Cardiac muscle cell (in vitro differentiated cells and primary cell): Measurements from ENCODE around the gene MGAT2. TPM values are rescaled to one million over a fixed set of nuclear protein-coding genes. Genes with fewer than 3 reads are reported as not detected.
A peak's percentile ranks its signal among the peaks of the same experiment; 100 is the strongest.
"Not testable (repeated sequence)": the region's sequence is repeated elsewhere in the genome, so short reads cannot be mapped to it uniquely, and the experiment has no call there.

Source experiments
- DNase-seq, 2 donors: peaks; one replicate each; pipeline versions ENCODE4 v3.0.0 to v3.0.0-alpha.2; 2010 to 2017; ENCODE audit warnings: low read depth in 1 of 2, low spot score in 1 of 2
- H3K27ac ChIP-seq: fragments of 200-600 bp; sonication (generic); 2 replicates; pipeline ENCODE4 v1.5.1; 2016
- H3K27me3 ChIP-seq: fragments of 200-600 bp; sonication (generic); 2 replicates; pipeline ENCODE4 v1.6.0; 2016; ENCODE audit warnings: control low read depth
- H3K36me3 ChIP-seq: fragments of 200-600 bp; sonication (generic); 2 replicates; pipeline ENCODE4 v1.5.1; 2016; ENCODE audit warnings: control low read depth
- H3K4me1 ChIP-seq: fragments of 200-600 bp; sonication (generic); 2 replicates; pipeline ENCODE4 v1.8.1; 2017; ENCODE audit warnings: low read depth, mild to moderate bottlenecking, mixed run types
- H3K4me3 ChIP-seq: fragments of 200-600 bp; sonication (generic); 2 replicates; pipeline ENCODE4 v1.5.1; 2016; ENCODE audit warnings: mild to moderate bottlenecking
- H3K9me3 ChIP-seq: fragments of 200-600 bp; sonication (generic); 2 replicates; pipeline ENCODE4 v1.5.1; 2017; ENCODE audit warnings: low read depth, mild to moderate bottlenecking, control low read depth
- CTCF ChIP-seq: IDR thresholded peaks from 2 replicates; pipeline ENCODE4 v1.5.1; 2012; ENCODE audit warnings: low read depth, mild to moderate bottlenecking, low read length
- polyA plus RNA-seq: library from polyadenylated mRNA; unstranded; fragments of >200 nt; fragmentation: Nextera tagmentation; extraction: Ambion mirVana; gene quantifications from 2 replicates; pipeline ENCODE4 v1.2.1, GENCODE V29; 2016
- total RNA-seq: library from RNA; depleted of rRNA; stranded (reverse); fragments of >200 nt; gene quantifications from 2 replicates; pipeline ENCODE4 v1.2.3, GENCODE V29; 2016

The MGAT2 gene
- total and polyA plus RNA-seq, 2 experiments from 2014 or later, result 35.9 to 45.3 TPM

GRCh38 chr14:49615776-49616175 is 4.8 kb upstream of the MGAT2 start:
- Histone ChIP-seq H3K4me1 (no peaks in the 10 kb centered on the region), H3K27me3 (no peaks in the 10 kb centered on the region), H3K27ac (no peak overlapping the region), H3K4me3 (no peak overlapping the region), H3K9me3 (no peaks in the 10 kb centered on the region), H3K36me3 (peaks cover 9% of the 10 kb centered on the region)
- TF ChIP-seq CTCF, result no peak
- peak in 1 of 2 donors; percentile 69 for DNase-seq

GRCh38 chr14:49617852-49618519 is 2.6 kb upstream of the MGAT2 start:
- Histone ChIP-seq H3K27ac (no peak overlapping the region), H3K27me3 (no peaks in the 10 kb centered on the region), H3K4me3 (no peak overlapping the region), H3K9me3 (no peaks in the 10 kb centered on the region), H3K36me3 (peaks cover 9% of the 10 kb centered on the region), H3K4me1 (peaks cover 14% of the 10 kb centered on the region)
- no peak for TF ChIP-seq CTCF
- DNase-seq, result no peak

GRCh38 chr14:49619273-49619672 is 1.3 kb upstream of the MGAT2 start:
- not testable (repeated sequence) for DNase-seq, H3K9me3 ChIP-seq, H3K27me3 ChIP-seq, H3K36me3 ChIP-seq
- Histone ChIP-seq H3K4me1 (peaks cover 19% of the 10 kb centered on the region), H3K27ac (peak overlapping the region; percentile 96), H3K4me3 (peak overlapping the region; percentile 83)

GRCh38 chr14:49619730-49620129 is 869 bp upstream of the MGAT2 start:
- H3K4me3 ChIP-seq, result peak overlapping the region; percentile 83
- no peak for DNase-seq
- H3K4me1 ChIP-seq, result peaks cover 19% of the 10 kb centered on the region
- no peak for TF ChIP-seq CTCF
- peaks cover 7% of the 10 kb centered on the region for H3K36me3 ChIP-seq
- H3K27me3 ChIP-seq, result no peaks in the 10 kb centered on the region
- H3K9me3 ChIP-seq, result no peaks in the 10 kb centered on the region
- H3K27ac ChIP-seq, result peak overlapping the region; percentile 96

GRCh38 chr14:49621114-49621881 is 699 bp downstream of the MGAT2 start:
- peak in 1 of 2 donors; percentile 65 for DNase-seq
- H3K27me3 ChIP-seq, result no peaks in the 10 kb centered on the region
- H3K36me3 ChIP-seq, result peaks cover 6% of the 10 kb centered on the region
- no peaks in the 10 kb centered on the region for H3K9me3 ChIP-seq
- TF ChIP-seq CTCF, result no peak
- H3K4me1 ChIP-seq, result peaks cover 19% of the 10 kb centered on the region
- peak overlapping the region; percentile 96 for H3K27ac ChIP-seq
- peak overlapping the region; percentile 83 for H3K4me3 ChIP-seq

- Histone ChIP-seq H3K9me3 (no peaks in the 10 kb centered on the region), H3K4me1 (peaks cover 19% of the 10 kb centered on the region), H3K4me3 (peak overlapping the region; percentile 83), H3K36me3 (peaks cover 9% of the 10 kb centered on the region), H3K27ac (no peak overlapping the region), H3K27me3 (no peaks in the 10 kb centered on the region)
- DNase-seq, result no peak
- no peak for TF ChIP-seq CTCF
Measured at GRCh38 chr14:49622022-49622607, 1.5 kb downstream of the MGAT2 start.
